Activated naive CD8-positive, alpha-beta T cell (primary cell): ENCODE results near the gene SLC6A12.

Experiments used
- H3K27ac Mint-ChIP-seq: one replicate; pipeline ENCODE4 v1.8.0; 2021; ENCODE audit warnings: mixed read lengths
- H3K27me3 Mint-ChIP-seq: one replicate; pipeline ENCODE4 v1.8.0; 2021; ENCODE audit warnings: mixed read lengths
- H3K36me3 Mint-ChIP-seq: one replicate; pipeline ENCODE4 v1.8.0; 2021; ENCODE audit warnings: mixed read lengths
- H3K4me1 Mint-ChIP-seq: one replicate; pipeline ENCODE4 v1.8.0; 2021; ENCODE audit warnings: low read depth, mixed read lengths
- H3K4me3 Mint-ChIP-seq: one replicate; pipeline ENCODE4 v1.8.0; 2021; ENCODE audit warnings: mild to moderate bottlenecking, mixed read lengths
- H3K9me3 Mint-ChIP-seq: one replicate; pipeline ENCODE4 v1.8.0; 2021; ENCODE audit warnings: low read depth, mixed read lengths

SLC6A12 gene

DNA sequence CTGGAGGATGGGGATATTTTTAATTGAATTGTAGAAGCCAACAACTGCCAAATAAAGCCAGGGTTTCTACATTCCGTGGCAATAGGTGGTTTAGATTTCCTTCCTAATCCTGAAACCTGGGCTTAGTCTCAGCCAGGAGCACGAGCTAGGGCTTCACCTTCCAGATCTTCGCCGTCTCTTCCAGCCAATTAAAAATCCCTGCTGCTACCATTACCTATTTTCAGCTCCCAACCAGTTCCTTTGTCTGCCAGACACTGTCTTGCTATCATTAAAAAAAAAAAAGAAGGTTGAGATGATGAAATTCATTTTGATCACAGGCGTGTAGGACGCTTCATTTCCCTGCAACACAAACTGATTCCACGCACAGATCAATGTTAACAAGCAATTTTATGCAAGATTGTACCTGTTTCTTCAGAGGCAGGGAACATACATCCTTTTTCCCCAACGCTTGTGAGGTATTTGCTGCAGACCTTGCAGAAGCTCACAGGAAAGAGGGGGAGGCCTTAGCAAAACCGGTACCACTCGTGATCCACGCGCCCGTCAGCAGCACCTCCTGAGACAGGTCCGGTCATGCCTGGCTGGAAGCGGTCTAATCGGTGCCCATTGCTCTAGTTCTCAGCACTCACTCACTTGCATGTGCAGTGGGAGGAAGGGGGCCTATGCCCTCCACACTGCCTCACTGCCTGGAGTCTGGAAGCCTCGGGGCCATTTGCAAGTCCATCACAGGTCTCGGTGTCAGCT is 65.1 kb downstream of the SLC6A12 start:
- peaks cover 12% of the 10 kb centered on the region for H3K4me1 Mint-ChIP-seq
- H3K4me3 Mint-ChIP-seq, result no peak overlapping the region
- no peaks in the 10 kb centered on the region for H3K9me3 Mint-ChIP-seq
- H3K36me3 Mint-ChIP-seq, result no peaks in the 10 kb centered on the region
- peaks cover 2% of the 10 kb centered on the region for H3K27me3 Mint-ChIP-seq
- no peak overlapping the region for H3K27ac Mint-ChIP-seq

DNA sequence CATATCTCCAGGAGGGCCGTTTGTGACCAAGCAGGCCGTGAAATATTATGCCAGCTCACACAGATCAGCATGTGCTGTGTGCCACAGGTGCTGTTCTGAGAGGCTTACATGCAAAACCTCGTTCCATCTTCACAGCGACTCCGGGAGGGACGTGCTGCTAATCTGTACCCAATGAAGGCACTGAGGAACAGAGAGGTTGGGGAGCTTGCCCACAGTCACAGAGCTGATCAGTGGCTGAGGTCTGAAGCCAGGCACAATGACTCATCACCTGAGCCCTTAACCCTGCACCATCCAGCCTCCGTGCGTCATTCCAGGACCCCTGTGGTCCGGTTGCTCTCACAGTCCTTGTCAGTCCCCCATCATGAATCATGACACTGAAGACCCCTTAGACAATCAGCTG is 66.7 kb downstream of the SLC6A12 start:
- Mint-ChIP-seq H3K27me3 (no peaks in the 10 kb centered on the region), H3K4me1 (peaks cover 2% of the 10 kb centered on the region), H3K4me3 (no peak overlapping the region), H3K36me3 (no peaks in the 10 kb centered on the region), H3K27ac (no peak overlapping the region), H3K9me3 (no peaks in the 10 kb centered on the region)

DNA sequence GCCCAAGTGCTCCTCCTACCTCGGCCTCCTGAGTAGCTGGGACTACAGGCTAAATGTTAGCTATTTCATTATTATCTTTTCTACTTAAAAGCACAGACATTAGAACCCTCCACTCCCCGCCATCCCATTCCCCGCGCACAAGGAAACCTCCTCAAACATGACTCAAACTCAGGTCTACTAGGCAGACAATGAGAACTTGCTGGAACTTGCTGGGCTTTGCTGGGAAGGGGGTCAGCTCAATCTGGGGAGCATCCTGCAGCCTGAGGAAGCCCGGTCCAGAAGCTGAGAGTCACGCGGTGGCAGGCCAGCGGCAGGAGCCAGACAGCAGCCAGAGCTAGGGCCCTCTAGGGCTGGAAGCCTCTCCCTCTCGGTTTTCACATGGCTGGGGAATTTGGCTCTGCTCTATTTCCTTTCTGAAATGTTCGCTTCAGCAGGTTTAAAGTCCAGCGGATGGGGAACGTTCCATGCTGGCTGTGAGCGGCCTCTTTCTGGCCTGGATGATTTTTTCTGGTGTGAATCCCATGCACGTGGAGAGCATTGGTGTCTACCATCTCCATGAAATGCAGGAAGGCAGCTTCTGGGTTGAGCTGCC is 68.5 kb downstream of the SLC6A12 start:
- Mint-ChIP-seq H3K4me1 (peaks cover 3% of the 10 kb centered on the region), H3K27ac (no peak overlapping the region), H3K36me3 (no peaks in the 10 kb centered on the region), H3K9me3 (no peaks in the 10 kb centered on the region), H3K27me3 (no peaks in the 10 kb centered on the region), H3K4me3 (no peak overlapping the region)

DNA sequence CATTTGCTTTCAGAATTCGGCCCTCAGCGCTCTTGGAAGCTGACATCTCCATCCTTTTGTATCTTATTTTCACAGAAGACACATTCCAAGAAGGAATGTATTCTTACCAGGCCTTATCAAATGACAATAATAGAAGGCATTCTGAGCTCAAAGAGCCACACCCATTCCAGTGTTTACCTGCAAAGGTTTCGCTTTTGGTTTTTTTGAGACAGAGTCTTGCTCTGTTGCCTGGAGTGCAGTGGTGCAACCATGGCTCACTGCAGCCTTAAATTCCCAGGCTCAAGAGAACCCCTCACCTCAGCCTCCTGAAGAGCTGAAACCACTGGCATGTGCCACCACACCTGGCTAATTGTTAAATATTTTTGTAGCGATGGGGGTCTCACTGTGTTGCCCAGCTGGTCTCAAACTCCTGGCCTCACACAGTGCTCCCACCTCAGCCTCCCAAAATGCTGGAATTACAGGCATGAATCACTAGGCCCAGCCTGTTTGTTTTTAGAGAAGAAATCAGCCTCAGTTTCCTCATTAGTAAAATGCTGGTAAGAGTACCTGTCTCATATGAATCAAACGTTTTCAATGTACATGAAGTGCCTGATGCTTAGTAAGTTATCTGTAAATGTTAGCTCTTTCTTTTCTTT is 69.2 kb downstream of the SLC6A12 start:
- Mint-ChIP-seq H3K27me3 (peaks cover 3% of the 10 kb centered on the region), H3K9me3 (no peaks in the 10 kb centered on the region), H3K27ac (no peak overlapping the region), H3K4me3 (no peak overlapping the region), H3K36me3 (no peaks in the 10 kb centered on the region), H3K4me1 (peaks cover 10% of the 10 kb centered on the region)

DNA sequence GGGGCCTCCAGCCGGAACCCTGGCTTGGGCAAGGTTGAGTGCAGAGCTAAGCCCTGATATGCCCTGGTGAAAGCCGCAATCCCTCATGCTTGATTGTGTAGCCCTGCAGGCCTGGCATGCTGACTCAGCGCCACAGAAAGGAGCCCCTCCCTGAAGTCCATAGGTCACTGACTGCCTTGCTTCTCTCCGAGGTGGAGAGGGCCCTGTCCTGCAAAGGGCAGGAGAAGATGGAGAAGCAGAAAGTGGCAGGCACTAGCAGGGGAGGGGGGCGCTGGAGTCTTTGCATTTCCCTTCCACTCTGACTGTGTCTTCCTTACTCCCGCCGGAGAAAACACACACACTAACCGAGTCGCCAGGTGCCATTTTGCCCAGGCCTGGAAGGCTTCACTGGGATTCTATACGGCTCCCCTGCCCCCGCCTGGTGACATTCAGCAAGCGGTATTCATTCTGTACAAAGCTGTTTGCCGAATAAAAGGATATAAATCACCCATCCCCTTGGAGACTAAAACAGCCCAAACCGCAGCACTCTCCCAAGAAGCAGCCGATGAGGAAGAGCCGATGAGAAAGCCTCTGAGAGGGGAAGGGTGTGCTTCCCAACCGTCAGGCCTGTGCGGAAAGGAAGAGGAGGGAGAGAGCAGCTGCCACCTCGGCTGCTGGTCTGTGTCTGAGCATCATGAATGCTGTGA is 69.8 kb downstream of the SLC6A12 start:
- Mint-ChIP-seq H3K4me3 (no peak overlapping the region), H3K9me3 (no peaks in the 10 kb centered on the region), H3K36me3 (no peaks in the 10 kb centered on the region), H3K4me1 (peaks cover 16% of the 10 kb centered on the region), H3K27me3 (peaks cover 3% of the 10 kb centered on the region), H3K27ac (peak overlapping the region; percentile 6)

DNA sequence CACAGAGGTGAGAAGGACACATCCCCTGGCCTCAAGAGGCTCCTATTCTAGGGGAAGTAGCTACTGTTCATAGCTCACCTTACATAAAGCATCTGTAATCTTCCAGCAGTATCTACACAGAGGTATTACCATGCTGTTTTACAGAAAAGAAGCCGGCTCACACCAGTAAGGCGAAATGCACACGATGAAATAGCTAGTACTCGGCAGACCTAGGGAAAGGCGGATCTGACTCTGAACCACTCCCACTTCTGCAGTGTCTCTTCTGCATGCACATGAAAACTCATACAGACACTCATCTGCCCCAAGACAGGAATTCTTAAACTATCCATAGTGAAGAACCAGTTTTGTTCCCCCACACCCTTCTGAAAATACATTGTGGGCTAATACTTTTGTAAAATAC is 73.8 kb downstream of the SLC6A12 start:
- peak overlapping the region; percentile 81 for H3K4me3 Mint-ChIP-seq
- H3K4me1 Mint-ChIP-seq, result peaks cover 17% of the 10 kb centered on the region
- peaks cover 3% of the 10 kb centered on the region for H3K27me3 Mint-ChIP-seq
- no peaks in the 10 kb centered on the region for H3K36me3 Mint-ChIP-seq
- H3K9me3 Mint-ChIP-seq, result no peaks in the 10 kb centered on the region
- H3K27ac Mint-ChIP-seq, result no peak overlapping the region
